B cell (primary cell): ENCODE data around the gene SETBP1. TPM values are rescaled to one million over a fixed set of nuclear protein-coding genes. Genes with fewer than 3 reads are reported as not detected.

Source experiments
- ATAC-seq: fragments of 200-7000 bp; cut with Tn5 transposase; one replicate; pipeline ENCODE4 v1.10.0; 2021; ENCODE audit warnings: low read depth, mild to moderate bottlenecking, moderate number of reproducible peaks, moderate library complexity
- CTCF ChIA-PET: fragments of 350-600 bp; sonication (Branson Sonifier 250); formaldehyde crosslinking; loops from one replicate; lab custom pipeline; 2021; ENCODE audit warnings: antibody characterized with exemption, inconsistent platforms; lab: Charles Lee
- POLR2A ChIA-PET: fragments of 350-600 bp; sonication (Branson Sonifier 250); formaldehyde crosslinking; loops from one replicate; lab custom pipeline; 2021; ENCODE audit warnings: antibody characterized with exemption; lab: Charles Lee
- DNase-seq: peaks from one replicate; pipeline ENCODE4 v3.0.0; 2013
- H2AFZ ChIP-seq: 2 replicates; pipeline ENCODE4 v1.6.1; 2012; ENCODE audit warnings: mild to moderate bottlenecking, low read depth, low read length; ENCODE audit not compliant: insufficient read depth, poor library complexity, severe bottlenecking
- H3K27ac ChIP-seq, 2 donors: 1 replicate in 1 of 2; 2 replicates in 1 of 2; pipeline ENCODE4 v1.5.1; 2012 to 2013; ENCODE audit warnings: low read length in 2 of 2, mild to moderate bottlenecking in 2 of 2, moderate library complexity in 1 of 2
- H3K27me3 ChIP-seq, 4 experiments: fragments of 200-600 bp in 1 of 4; sonication (generic) in 1 of 4; replicated peaks in 1 of 4; 1 replicate in 2 of 4; 2 replicates in 2 of 4; pipeline versions ENCODE4 v1.6.1 to v1.7.0; 2013 to 2016; ENCODE audit warnings: low read length in 3 of 4, mild to moderate bottlenecking in 2 of 4, mixed read lengths in 1 of 4, moderate library complexity in 1 of 4; ENCODE audit not compliant: insufficient read depth in 4 of 4, control insufficient read depth in 3 of 4; ENCODE audit errors: control extremely low read depth in 1 of 4
- H3K36me3 ChIP-seq, 2 experiments: replicated peaks in 1 of 2; 1 replicate in 1 of 2; 2 replicates in 1 of 2; pipeline versions ENCODE4 v1.6.1 to v1.7.1; 2013; ENCODE audit warnings: low read length in 1 of 2; ENCODE audit not compliant: insufficient read depth in 2 of 2, control insufficient read depth in 1 of 2; ENCODE audit errors: control extremely low read depth in 1 of 2, extremely low read depth in 1 of 2
- H3K4me1 ChIP-seq, 2 donors: fragments of 200-600 bp in 1 of 2; sonication (generic) in 1 of 2; 1 replicate in 1 of 2; 2 replicates in 1 of 2; pipeline versions ENCODE4 v1.5.1 to v1.6.1; 2013 to 2017; ENCODE audit warnings: low read length in 2 of 2; ENCODE audit not compliant: control insufficient read depth in 2 of 2, insufficient read depth in 2 of 2
- H3K4me2 ChIP-seq: replicated peaks from 2 replicates; pipeline ENCODE3; 2012; ENCODE audit warnings: mild to moderate bottlenecking, low read depth, low read length; ENCODE audit not compliant: poor library complexity, severe bottlenecking
- H3K4me3 ChIP-seq, 5 experiments: fragments of 200-600 bp in 1 of 5; sonication (generic) in 1 of 5; 1 replicate in 3 of 5; 2 replicates in 2 of 5; pipeline versions ENCODE4 v1.5.1 to v1.7.0; 2011 to 2016; ENCODE audit warnings: low read length in 4 of 5, mild to moderate bottlenecking in 4 of 5, low read depth in 2 of 5, control low read depth in 1 of 5, moderate library complexity in 1 of 5; ENCODE audit not compliant: insufficient read depth in 1 of 5; ENCODE audit errors: control extremely low read depth in 1 of 5, extremely low read depth in 1 of 5
- H3K79me2 ChIP-seq: fragments of 200-600 bp; sonication (generic); one replicate; pipeline ENCODE4 v1.6.0; 2016; ENCODE audit warnings: low read length; ENCODE audit not compliant: control insufficient read depth, insufficient read depth
- H3K9ac ChIP-seq: fragments of 200-600 bp; sonication (generic); 2 replicates; pipeline ENCODE4 v1.6.1; 2017; ENCODE audit warnings: mild to moderate bottlenecking, low read length, moderate library complexity
- H3K9me3 ChIP-seq, 3 donors: one replicate each; pipeline versions ENCODE4 v1.6.1 to v1.7.1; 2013; ENCODE audit warnings: low read length in 2 of 3; ENCODE audit not compliant: control insufficient read depth in 2 of 3, insufficient read depth in 1 of 3; ENCODE audit errors: control extremely low read depth in 1 of 3
- H4K20me1 ChIP-seq: 2 replicates; pipeline ENCODE4 v1.6.0; 2012; ENCODE audit warnings: mild to moderate bottlenecking, low read length; ENCODE audit not compliant: insufficient read depth, control insufficient read depth, poor library complexity, severe bottlenecking
- H3K27ac Mint-ChIP-seq: one replicate; pipeline ENCODE4 v1.8.0; 2021; ENCODE audit warnings: mixed read lengths
- H3K27me3 Mint-ChIP-seq: one replicate; pipeline ENCODE4 v1.8.0; 2021; ENCODE audit warnings: mixed read lengths
- H3K4me1 Mint-ChIP-seq: one replicate; pipeline ENCODE4 v1.8.0; 2021; ENCODE audit warnings: mixed read lengths
- H3K4me3 Mint-ChIP-seq: one replicate; pipeline ENCODE4 v1.8.0; 2021; ENCODE audit warnings: mixed read lengths
- H3K9me3 Mint-ChIP-seq: one replicate; pipeline ENCODE4 v1.8.0; 2022; ENCODE audit warnings: mixed read lengths; ENCODE audit not compliant: insufficient read depth
- CTCF ChIP-seq: fragments of 200-600 bp; IDR thresholded peaks from one replicate; pipeline ENCODE4 v1.8.0; 2022; ENCODE audit warnings: antibody characterized with exemption, mild to moderate bottlenecking
- EZH2 ChIP-seq: IDR thresholded peaks from 2 replicates; pipeline ENCODE4 v1.6.1; 2012; ENCODE audit warnings: borderline replicate concordance, low read depth, mild to moderate bottlenecking, moderate library complexity, low read length; ENCODE audit not compliant: insufficient read depth, poor library complexity, severe bottlenecking
- WGBS: methylation state at CpG from one replicate; pipeline ENCODE4 v1.1.5; 2013; ENCODE audit warnings: missing lambda C conversion rate; ENCODE audit not compliant: insufficient coverage; 5-methylcytosine and 5-hydroxymethylcytosine counted together
- intact Hi-C: fragments of 100-400 bp; cut with micrococcal nuclease; formaldehyde crosslinking; loops from one replicate; pipeline ENCODE4 v1.10.0; 2022
- polyA plus RNA-seq: library from polyadenylated mRNA; depleted of rRNA; stranded (reverse); fragments of >200 nt; gene quantifications from 2 replicates; pipeline ENCODE4 v1.2.3, GENCODE V29; 2012
- total RNA-seq, 2 donors: library from RNA; stranded (reverse); fragments of 120-200 nt in 1 of 2; gene quantifications; 1 replicate in 1 of 2; 2 replicates in 1 of 2; pipeline versions ENCODE4 v1.2.3 to v1.2.4, GENCODE V29; 2013 to 2022

Gene SETBP1
- total and polyA plus RNA-seq, 2 donors (not counting 1 experiment from before 2014, with no cell fraction given), result 15.1 to 129 TPM

DNA sequence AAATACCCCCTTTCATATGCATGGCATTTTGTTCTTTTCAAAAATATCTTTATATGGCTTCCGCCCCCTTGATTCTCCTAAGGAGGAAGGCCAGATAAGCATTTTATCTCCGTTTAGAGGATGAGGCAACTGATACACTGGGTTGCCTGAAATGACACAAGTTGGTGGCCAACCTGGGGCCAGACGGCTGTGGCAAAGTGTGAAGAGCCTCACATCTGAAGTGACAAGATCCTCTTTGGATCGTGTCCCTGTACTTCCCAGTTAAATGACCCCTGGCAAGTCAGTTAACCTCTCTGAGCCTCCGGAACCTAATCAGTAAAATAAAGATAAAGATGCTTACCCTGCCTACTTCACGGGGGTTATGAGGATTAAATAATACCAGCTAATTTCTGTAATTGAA, 4.6 kb downstream of the SETBP1 start:
- ChIA-PET CTCF (no interaction called here), POLR2A (no interaction called here)
- Histone ChIP-seq H3K4me3 (no peak overlapping the region), H4K20me1 (peaks cover 44% of the 10 kb centered on the region), H3K27ac (no peak overlapping the region), H3K4me1 (peaks cover 53 to 65% of the 10 kb centered on the region in 2 donors), H2AFZ (no peak overlapping the region), H3K79me2 (peaks cover 96% of the 10 kb centered on the region), H3K27me3 (no peaks in the 10 kb centered on the region), H3K9me3 (no peaks in the 10 kb centered on the region), H3K4me2 (no peak overlapping the region), H3K9ac (no peak overlapping the region), H3K36me3 (no peaks in the 10 kb centered on the region)
- no peaks in the 10 kb centered on the region for H3K27me3 Mint-ChIP-seq
- H3K4me3 Mint-ChIP-seq, result no peak overlapping the region
- WGBS, result 85% methylated on average over 4 of the region's 6 CpGs
- H3K9me3 Mint-ChIP-seq, result no peaks in the 10 kb centered on the region
- DNase-seq (no peak), ATAC-seq (no peak)
- peaks cover 46% of the 10 kb centered on the region for H3K4me1 Mint-ChIP-seq
- no peak overlapping the region for H3K27ac Mint-ChIP-seq
- no peak for TF ChIP-seq CTCF
- intact Hi-C loops, result loop anchor here (10.0 kb wide), 1 partner anchor 340 kb away; no protein-coding TSS in a partner anchor

GRCh38 chr18:44686156-44686555, 5.5 kb downstream of the SETBP1 start:
- Histone ChIP-seq H2AFZ (no peak overlapping the region), H3K4me1 (peaks cover 58 to 66% of the 10 kb centered on the region in 2 donors), H3K27me3 (no peaks in the 10 kb centered on the region), H3K36me3 (no peaks in the 10 kb centered on the region), H3K4me2 (no peak overlapping the region), H3K4me3 (no peak overlapping the region), H4K20me1 (peaks cover 49% of the 10 kb centered on the region), H3K9me3 (no peaks in the 10 kb centered on the region), H3K9ac (no peak overlapping the region), H3K27ac (no peak overlapping the region), H3K79me2 (peaks cover 100% of the 10 kb centered on the region)
- Mint-ChIP-seq H3K9me3 (no peaks in the 10 kb centered on the region), H3K27ac (peak overlapping the region; percentile 42), H3K27me3 (no peaks in the 10 kb centered on the region), H3K4me1 (peaks cover 50% of the 10 kb centered on the region), H3K4me3 (no peak overlapping the region)
- TF ChIP-seq CTCF (no peak), EZH2 (no peak)
- intact Hi-C loops, result loop anchor here (10.0 kb wide), 1 partner anchor 339 kb away; no protein-coding TSS in a partner anchor
- DNase-seq (no peak), ATAC-seq (no peak)
- CTCF ChIA-PET, result interaction anchor here (1.1 kb wide), 1 partner anchor 8 kb away, joined by 4 read pairs; no protein-coding TSS in a partner anchor
- POLR2A ChIA-PET, result no interaction called here
- WGBS, result 73% methylated on average over 1 of the region's 1 CpG
